Endometrial microvascular endothelial cells (primary cell): ENCODE results near the gene TET3. TPM values are rescaled to one million over a fixed set of nuclear protein-coding genes. Genes with fewer than 3 reads are reported as not detected.
"Not testable (repeated sequence)": the region's sequence is repeated elsewhere in the genome, so short reads cannot be mapped to it uniquely, and the experiment has no call there.

Source experiments
- in situ Hi-C: cut with HindIII; loops from 2 replicates; pipeline ENCODE4 v1.10.0; 2017; ENCODE audit warnings: low sequenced_read_pairs, low pct_unique_long_range_greater_than_20kb; ENCODE audit errors: inconsistent ontology term
- total RNA-seq: library from RNA; depleted of rRNA; stranded (reverse); fragments of >200 nt; gene quantifications from one replicate; pipeline ENCODE4 v1.2.3, GENCODE V29; 2015; ENCODE audit errors: inconsistent ontology term

TET3 gene
- 3.3 TPM for total RNA-seq

GRCh38 chr2:73984203-73984921 lies at the start of gene TET3:
TET3 (plus strand) TSS chr2:73984910; CDS start chr2:73986404, 1,494 bp downstream.
- in situ Hi-C loops = no loop called here

DNA sequence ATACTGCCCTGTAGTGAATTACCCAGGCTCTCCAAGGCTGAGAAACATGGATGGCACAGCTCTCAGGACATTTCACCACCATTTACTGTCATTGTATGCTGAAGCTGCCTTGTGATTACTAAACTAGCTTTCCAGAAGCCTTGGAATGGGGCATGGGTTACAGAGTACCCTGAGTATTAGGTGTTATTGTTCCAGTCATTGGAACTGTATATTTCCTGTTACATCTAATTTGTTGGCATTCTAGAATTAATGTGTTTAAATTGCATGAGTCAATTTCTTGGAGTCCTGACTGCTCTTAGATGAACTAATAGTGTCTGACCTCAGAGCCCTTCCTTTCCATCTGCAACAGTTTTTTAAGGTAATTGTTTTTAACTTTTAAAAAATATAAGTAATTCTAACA lies 49.1 kb upstream of the TET3 start:
- in situ Hi-C loops = no loop called here

DNA sequence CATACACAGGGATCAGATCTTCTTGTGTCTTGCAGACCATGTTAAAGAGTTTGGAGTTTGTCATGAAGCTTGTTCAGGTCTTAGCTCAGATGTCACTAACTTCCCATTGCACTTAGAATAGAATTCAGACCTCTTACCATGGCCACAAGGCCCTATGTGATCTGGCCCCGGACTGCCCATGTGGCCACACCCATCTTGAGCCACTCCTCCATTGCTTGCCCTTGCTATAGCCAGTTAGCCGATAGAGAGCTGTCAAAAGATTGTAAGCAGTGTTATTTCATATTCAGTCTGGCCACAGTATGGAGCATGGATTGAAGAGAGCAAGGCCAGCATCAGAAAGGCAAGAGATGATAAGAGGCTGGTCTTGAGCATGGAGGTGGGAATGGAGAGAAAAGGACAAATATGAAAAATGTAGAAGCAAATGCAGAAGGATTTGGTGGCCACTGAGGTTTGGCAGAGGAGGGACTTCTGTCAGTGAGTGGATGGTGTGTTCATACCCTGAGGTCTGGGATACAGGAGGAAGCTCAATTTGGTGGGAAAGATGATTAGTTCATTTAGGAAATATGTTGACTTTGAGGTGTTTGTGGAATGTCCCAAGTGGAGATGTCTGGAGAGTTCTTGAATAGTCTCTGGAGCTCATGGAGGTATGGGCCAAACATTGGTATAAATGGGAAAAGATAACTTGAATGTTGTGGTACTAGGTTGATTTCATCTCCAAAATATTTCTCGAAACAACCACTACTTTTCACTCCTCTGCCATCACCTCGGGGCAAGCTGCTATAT lies 47.4 kb upstream of the TET3 start:
- in situ Hi-C loops = no loop called here

GRCh38 chr2:73937899-73938298 lies 46.8 kb upstream of the TET3 start:
- in situ Hi-C loops = no loop called here

- in situ Hi-C loops = no loop called here
Measured at GRCh38 chr2:73938718-73939352, 45.9 kb upstream of the TET3 start.

DNA sequence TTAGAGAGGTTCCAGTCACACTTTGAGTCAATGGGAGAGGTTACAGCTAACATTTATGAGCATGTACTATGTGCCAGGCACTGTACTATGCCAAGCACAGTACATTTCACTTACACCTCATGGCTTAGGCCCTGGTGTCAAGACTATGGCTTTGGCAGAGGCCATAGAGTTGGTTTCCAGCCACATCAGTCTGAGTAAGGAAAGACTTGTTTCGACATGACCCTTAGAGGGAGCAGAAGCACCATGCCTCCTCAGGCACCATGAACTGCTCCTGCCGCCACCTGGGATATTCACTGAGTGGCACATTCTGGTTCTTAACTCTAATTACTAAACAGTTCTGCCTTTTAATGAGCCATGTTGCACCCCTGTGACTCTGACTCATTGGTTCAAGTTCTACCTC lies 45.3 kb upstream of the TET3 start:
- in situ Hi-C loops = no loop called here

DNA sequence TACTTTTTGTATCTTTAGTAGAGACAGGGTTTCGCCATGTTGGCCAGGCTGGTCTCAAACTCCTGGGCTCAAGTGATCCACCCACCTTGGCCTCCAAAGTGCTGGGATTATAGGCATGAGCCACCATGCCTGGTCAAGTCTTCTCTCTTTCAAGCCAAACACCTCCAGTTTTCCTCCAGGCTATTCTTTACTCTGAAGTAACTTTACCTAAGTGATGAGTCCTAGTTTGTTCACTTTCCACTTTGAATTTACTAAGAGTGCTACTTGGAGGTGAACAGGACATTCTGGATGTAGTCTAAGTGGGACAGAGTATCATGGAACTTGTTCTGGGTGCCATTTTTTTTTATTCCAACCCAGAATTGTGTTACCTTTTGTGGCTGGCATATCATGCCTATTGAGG lies 44.6 kb upstream of the TET3 start:
- in situ Hi-C loops = not testable (repeated sequence)

GRCh38 chr2:73942664-73943063 lies 42.0 kb upstream of the TET3 start:
- in situ Hi-C loops = no loop called here

GRCh38 chr2:73944714-73945113 lies 40.0 kb upstream of the TET3 start:
- in situ Hi-C loops = no loop called here

- in situ Hi-C loops = no loop called here
Measured at GRCh38 chr2:73946215-73946614, 38.5 kb upstream of the TET3 start.

DNA sequence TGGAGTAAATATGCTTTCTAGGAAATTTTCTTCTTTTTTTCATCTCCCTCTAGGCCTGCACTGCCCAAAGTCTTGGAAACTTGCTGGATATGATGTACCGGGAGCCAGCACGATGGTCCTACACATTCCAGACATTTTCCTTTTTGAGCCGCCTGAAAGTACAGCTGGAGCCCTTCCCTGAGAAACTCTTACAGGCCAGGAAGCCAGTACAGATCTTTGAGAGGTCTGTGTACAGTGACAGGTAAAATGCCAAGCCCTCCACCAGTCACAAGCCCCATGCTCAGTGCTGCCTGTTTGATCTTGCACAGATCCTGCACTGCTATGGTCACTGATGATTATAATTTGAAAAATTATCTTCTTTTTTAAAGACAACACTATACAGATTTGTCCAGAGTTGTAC lies 38.0 kb upstream of the TET3 start:
- in situ Hi-C loops = no loop called here

- in situ Hi-C loops = no loop called here
Measured at GRCh38 chr2:73947412-73948018, 37.2 kb upstream of the TET3 start.

GRCh38 chr2:73949802-73950201 lies 34.9 kb upstream of the TET3 start:
- in situ Hi-C loops = no loop called here

DNA sequence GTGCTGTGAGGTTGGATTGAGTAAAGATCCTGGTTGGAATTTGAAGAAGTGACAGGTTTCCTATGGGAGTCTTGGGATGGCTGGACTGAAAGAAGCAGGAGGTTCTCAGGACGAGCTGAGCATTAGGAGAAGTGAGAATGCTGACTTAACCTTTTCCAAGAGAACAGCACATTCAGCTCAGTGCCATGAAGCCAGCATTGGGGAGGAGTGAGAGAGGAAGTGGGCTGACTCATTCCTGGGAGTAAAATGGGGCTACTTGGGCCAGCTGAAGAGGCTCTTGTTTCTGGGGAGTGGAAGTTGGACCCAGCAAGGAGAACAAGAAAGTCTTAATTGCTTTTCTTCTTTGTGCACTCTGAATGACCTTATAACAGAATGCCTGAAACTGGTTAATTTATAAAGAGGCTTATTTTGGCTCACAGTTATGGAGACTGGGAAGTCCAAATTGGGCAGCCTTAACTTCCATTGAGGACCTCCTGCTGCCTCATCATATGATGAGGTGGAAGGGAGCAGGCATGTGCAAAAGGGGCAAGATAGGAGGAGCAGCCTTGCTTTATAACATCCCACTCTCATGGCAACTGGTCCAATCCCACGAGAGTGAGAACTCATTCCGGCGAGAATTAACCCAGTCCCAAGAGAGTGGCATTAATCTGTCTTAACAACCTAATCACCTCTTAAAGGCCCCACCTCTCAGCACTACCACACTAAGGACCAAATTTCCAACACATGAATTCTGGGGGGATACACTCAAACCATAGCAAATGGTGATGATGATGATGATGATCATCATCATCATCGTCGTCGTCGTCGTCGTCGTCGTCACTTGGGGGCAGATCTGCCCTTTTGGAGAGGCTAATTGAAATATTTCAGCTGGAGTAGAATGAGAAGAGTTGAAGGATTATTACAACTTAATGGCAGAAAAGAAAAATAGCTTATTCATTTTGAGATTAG lies 31.9 kb upstream of the TET3 start:
- in situ Hi-C loops = no loop called here

DNA sequence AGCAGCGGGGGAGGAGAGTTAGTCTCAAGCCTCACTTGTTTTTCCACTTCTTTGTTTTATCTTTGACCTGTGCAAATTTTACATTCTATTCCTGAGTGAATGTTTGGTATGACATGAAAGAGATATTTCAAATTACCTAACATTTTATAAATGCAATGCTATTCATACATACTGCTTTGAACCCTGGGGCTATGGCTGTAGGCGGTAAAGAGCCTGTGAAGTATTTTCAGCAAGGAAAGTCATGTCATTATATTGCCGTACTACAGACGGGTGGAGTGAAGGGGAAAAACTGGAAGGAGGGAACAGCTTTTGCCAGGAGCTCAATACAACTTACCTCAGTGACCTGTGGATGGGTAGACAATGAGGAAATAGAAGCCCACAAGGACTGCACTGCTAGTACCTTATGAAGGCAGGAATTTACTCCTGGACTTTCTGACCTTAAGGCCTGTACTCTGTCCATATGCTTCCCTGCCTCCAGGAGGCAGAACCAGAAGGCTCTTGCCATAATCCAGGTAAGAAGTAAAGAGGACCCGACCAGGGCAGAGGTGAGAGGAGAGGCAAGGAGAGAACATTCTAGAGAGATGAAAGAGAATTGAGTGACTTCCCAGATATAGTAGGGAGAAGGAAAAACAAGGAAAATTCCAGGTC lies 28.4 kb upstream of the TET3 start:
- in situ Hi-C loops = no loop called here

- in situ Hi-C loops = no loop called here
Measured at GRCh38 chr2:73961274-73961673, 23.4 kb upstream of the TET3 start.

DNA sequence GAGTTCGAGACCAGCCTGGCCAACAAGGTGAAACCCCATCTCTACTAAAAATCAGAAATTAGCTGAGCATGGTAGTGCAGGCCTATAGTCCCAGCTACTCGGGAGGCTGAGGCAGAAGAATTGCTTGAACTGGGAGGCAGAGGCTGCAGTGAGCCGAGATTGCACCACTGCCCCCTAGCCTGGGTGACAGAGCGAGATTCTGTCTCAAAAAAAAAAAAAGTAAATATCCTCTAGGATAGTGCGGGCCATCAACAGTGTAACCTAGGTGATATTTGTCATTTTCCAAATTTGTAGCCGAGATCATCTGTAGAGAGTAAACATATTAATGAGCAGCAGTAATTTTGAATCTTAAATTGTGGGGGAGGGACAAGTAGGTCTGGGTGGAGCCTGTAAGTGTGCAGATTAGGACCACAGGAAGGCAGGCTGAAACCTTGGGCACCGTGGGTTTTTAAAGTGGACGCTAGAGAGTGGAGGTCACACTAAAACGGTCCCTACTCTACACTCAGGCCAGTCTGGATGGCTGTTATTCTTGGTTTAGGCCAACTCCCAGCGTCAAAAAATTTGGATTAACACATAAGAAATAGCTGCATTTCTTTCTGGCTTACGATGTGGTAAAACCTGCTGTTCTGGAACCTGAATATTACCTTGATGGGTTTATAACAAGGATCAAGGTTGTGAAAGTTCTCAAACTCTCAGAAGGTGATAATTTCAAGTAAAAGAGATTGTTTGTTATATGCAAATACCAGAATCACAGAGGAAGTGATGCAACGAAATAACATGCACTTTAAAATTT lies 22.7 kb upstream of the TET3 start:
- in situ Hi-C loops = no loop called here
